H1 (cell line): ENCODE results near the gene MRPL19. TPM values are rescaled to one million over a fixed set of nuclear protein-coding genes. Genes with fewer than 3 reads are reported as not detected.

Experiments
- CTCF ChIA-PET: fragments of 300-600 bp; sonication (Branson Sonifier 250); formaldehyde crosslinking; loops from one replicate; lab custom pipeline; 2021; ENCODE audit not compliant: partially characterized antibody; lab: Charles Lee
- POLR2A ChIA-PET: fragments of 300-600 bp; sonication (Branson Sonifier 250); formaldehyde crosslinking; loops from one replicate; lab custom pipeline; 2021; ENCODE audit warnings: inconsistent platforms; ENCODE audit not compliant: partially characterized antibody; lab: Charles Lee
- DNase-seq, 2 experiments: peaks; one replicate each; pipeline versions ENCODE4 v3.0.0 to v3.0.0-alpha.2; 2010 to 2022; ENCODE audit warnings: low spot score in 2 of 2, low read depth in 1 of 2, mixed read lengths in 1 of 2
- FAIRE-seq: peaks from 2 replicates; lab custom pipeline; 2011; peaks lifted over from hg19 to GRCh38; lab: Jason Lieb, UNC
- H2AFZ ChIP-seq: 2 replicates; pipeline ENCODE4 v1.8.1; 2012; ENCODE audit warnings: low read length, inconsistent platforms
- H2AK5ac ChIP-seq: 2 replicates; pipeline ENCODE4 v1.6.1; 2013; ENCODE audit warnings: low read depth, low read length
- H2BK120ac ChIP-seq: replicated peaks from 2 replicates; pipeline ENCODE3; 2013; ENCODE audit warnings: low read depth, low read length, inconsistent platforms
- H2BK12ac ChIP-seq: 2 replicates; pipeline ENCODE4 v1.6.1; 2013; ENCODE audit warnings: low read depth, low read length
- H2BK15ac ChIP-seq: 2 replicates; pipeline ENCODE4 v1.6.1; 2013; ENCODE audit warnings: low read length
- H2BK20ac ChIP-seq: 2 replicates; pipeline ENCODE4 v1.6.1; 2013; ENCODE audit warnings: low read length
- H2BK5ac ChIP-seq: 2 replicates; pipeline ENCODE4 v1.6.1; 2013; ENCODE audit warnings: low read depth, low read length
- H3K14ac ChIP-seq: 2 replicates; pipeline ENCODE4 v1.6.1; 2013; ENCODE audit warnings: inconsistent platforms; ENCODE audit not compliant: insufficient read length
- H3K18ac ChIP-seq: 2 replicates; pipeline ENCODE4 v1.6.1; 2013; ENCODE audit warnings: low read length; ENCODE audit errors: extremely low read depth
- H3K23ac ChIP-seq: 2 replicates; pipeline ENCODE4 v1.6.1; 2013; ENCODE audit warnings: inconsistent platforms; ENCODE audit not compliant: insufficient read length
- H3K23me2 ChIP-seq: 2 replicates; pipeline ENCODE4 v1.6.1; 2013; ENCODE audit warnings: low read depth, low read length
- H3K27ac ChIP-seq: 2 replicates; pipeline ENCODE4 v1.6.1; 2011; ENCODE audit warnings: low read depth, low read length, inconsistent platforms
- H3K27me3 ChIP-seq, 4 experiments: replicated peaks in 1 of 4; 1 replicate in 1 of 4; 2 replicates in 3 of 4; pipeline versions ENCODE4 v1.6.1 to v1.8.1; 2011 to 2013; ENCODE audit warnings: low read length in 3 of 4, mild to moderate bottlenecking in 3 of 4, inconsistent platforms in 2 of 4, mixed read lengths in 2 of 4, moderate library complexity in 1 of 4; ENCODE audit not compliant: control insufficient read depth in 3 of 4, insufficient read depth in 3 of 4; ENCODE audit errors: extremely low read depth in 1 of 4
- H3K36me3 ChIP-seq, 4 experiments: 2 replicates each; pipeline versions ENCODE4 v1.6.1 to v1.8.1; 2011 to 2013; ENCODE audit warnings: mild to moderate bottlenecking in 4 of 4, low read length in 3 of 4, moderate library complexity in 2 of 4, control low read depth in 1 of 4, inconsistent platforms in 1 of 4; ENCODE audit not compliant: insufficient read depth in 4 of 4, control insufficient read depth in 2 of 4
- H3K4ac ChIP-seq: replicated peaks from 2 replicates; pipeline ENCODE3; 2013; ENCODE audit warnings: low read length, low read depth, mixed read lengths, inconsistent platforms; ENCODE audit not compliant: insufficient read length
- H3K4me1 ChIP-seq, 4 experiments: replicated peaks in 1 of 4; 1 replicate in 1 of 4; 2 replicates in 3 of 4; pipeline versions ENCODE4 v1.6.1 to v1.8.1; 2011 to 2013; ENCODE audit warnings: low read length in 3 of 4, inconsistent platforms in 2 of 4, mixed read lengths in 1 of 4; ENCODE audit not compliant: insufficient read depth in 4 of 4, control insufficient read depth in 3 of 4
- H3K4me2 ChIP-seq, 2 experiments: 2 replicates each; pipeline versions ENCODE4 v1.6.1 to v1.8.1; 2011 to 2013; ENCODE audit warnings: low read depth in 2 of 2, low read length in 2 of 2, control low read depth in 1 of 2, inconsistent platforms in 1 of 2, mild to moderate bottlenecking in 1 of 2; ENCODE audit not compliant: insufficient read depth in 1 of 2
- H3K4me3 ChIP-seq, 4 experiments: fragments of 200-600, 300-600 bp in 1 of 4; sonication (generic), shearing (Covaris generic), sonication (Bioruptor Twin) in 1 of 4; 2 replicates each; pipeline versions ENCODE4 v1.5.1 to v1.8.1; 2011 to 2016; ENCODE audit warnings: low read length in 4 of 4, low read depth in 3 of 4, control low read depth in 2 of 4, inconsistent platforms in 2 of 4, mild to moderate bottlenecking in 2 of 4, mixed read lengths in 1 of 4, moderate library complexity in 1 of 4; ENCODE audit not compliant: insufficient read depth in 2 of 4; ENCODE audit errors: extremely low read depth in 1 of 4
- H3K56ac ChIP-seq: replicated peaks from 2 replicates; pipeline ENCODE3; 2013; ENCODE audit warnings: low read depth, mild to moderate bottlenecking, mixed read lengths, low read length, inconsistent platforms; ENCODE audit not compliant: insufficient read length
- H3K79me1 ChIP-seq: 2 replicates; pipeline ENCODE4 v1.6.1; 2013; ENCODE audit warnings: low read depth, low read length, control low read depth
- H3K79me2 ChIP-seq, 2 experiments: 2 replicates each; pipeline versions ENCODE4 v1.6.1 to v1.8.1; 2012 to 2013; ENCODE audit warnings: low read length in 2 of 2, mild to moderate bottlenecking in 2 of 2, inconsistent platforms in 1 of 2; ENCODE audit not compliant: insufficient read depth in 2 of 2, control insufficient read depth in 1 of 2
- H3K9ac ChIP-seq, 4 experiments: replicated peaks in 1 of 4; 1 replicate in 1 of 4; 2 replicates in 3 of 4; pipeline versions ENCODE4 v1.6.1 to v1.8.1; 2011 to 2013; ENCODE audit warnings: low read depth in 3 of 4, low read length in 3 of 4, control low read depth in 2 of 4, mild to moderate bottlenecking in 2 of 4, moderate library complexity in 2 of 4, inconsistent platforms in 1 of 4; ENCODE audit errors: extremely low read depth in 1 of 4
- H3K9me3 ChIP-seq, 2 experiments: 2 replicates each; pipeline versions ENCODE4 v1.6.1 to v1.8.1; 2012 to 2013; ENCODE audit warnings: mild to moderate bottlenecking in 2 of 2, moderate library complexity in 2 of 2, control low read depth in 1 of 2, inconsistent platforms in 1 of 2, low read depth in 1 of 2, low read length in 1 of 2, mixed read lengths in 1 of 2; ENCODE audit not compliant: insufficient read depth in 2 of 2
- H4K20me1 ChIP-seq, 2 experiments: replicated peaks in 1 of 2; 2 replicates each; pipeline versions ENCODE3 to v1.8.1; 2011 to 2013; ENCODE audit warnings: inconsistent platforms in 2 of 2, low read length in 2 of 2, mild to moderate bottlenecking in 1 of 2; ENCODE audit not compliant: insufficient read depth in 2 of 2, control insufficient read depth in 1 of 2
- H4K5ac ChIP-seq: 2 replicates; pipeline ENCODE4 v1.6.1; 2013; ENCODE audit warnings: low read length, low read depth, mixed read lengths, inconsistent platforms; ENCODE audit not compliant: insufficient read length
- H4K8ac ChIP-seq: 2 replicates; pipeline ENCODE4 v1.8.0; 2013; ENCODE audit warnings: mild to moderate bottlenecking, moderate library complexity, low read length, inconsistent platforms; ENCODE audit not compliant: insufficient read depth; ENCODE audit errors: extremely low read depth
- H4K91ac ChIP-seq: replicated peaks from 2 replicates; pipeline ENCODE3; 2013; ENCODE audit warnings: low read length, mixed read lengths, inconsistent platforms; ENCODE audit not compliant: insufficient read length
- EP300 ChIP-seq, 2 experiments: IDR thresholded peaks; 1 replicate in 1 of 2; 2 replicates in 1 of 2; pipeline ENCODE4 v1.6.1; 2011 to 2012; ENCODE audit warnings: low read depth in 2 of 2, low read length in 2 of 2, mild to moderate bottlenecking in 2 of 2, borderline replicate concordance in 1 of 2, inconsistent platforms in 1 of 2, moderate library complexity in 1 of 2
- PHF8 ChIP-seq: fragments of 200-600 bp; sonication (generic); conservative IDR thresholded peaks from 2 replicates; pipeline ENCODE4 v1.7.1; 2012; ENCODE audit warnings: low read depth, mild to moderate bottlenecking, inconsistent platforms, low read length, moderate library complexity
- RFX5 ChIP-seq: IDR thresholded peaks from 2 replicates; pipeline ENCODE4 v1.6.1; 2011; ENCODE audit warnings: low read depth, low read length, improper control_type of control experiment, borderline replicate concordance
- SP1 ChIP-seq: IDR thresholded peaks from 2 replicates; pipeline ENCODE4 v1.6.1; 2011; ENCODE audit warnings: low read depth, low read length
- SP2 ChIP-seq: IDR thresholded peaks from 2 replicates; pipeline ENCODE4 v1.6.1; 2012; ENCODE audit warnings: mild to moderate bottlenecking, low read length, inconsistent platforms
- TCF12 ChIP-seq: IDR thresholded peaks from 2 replicates; pipeline ENCODE4 v1.6.1; 2011; ENCODE audit warnings: low read depth, mild to moderate bottlenecking, low read length
- WGBS, 2 experiments: shearing (Covaris generic) in 1 of 2; methylation state at CpG; one replicate each; pipeline versions ENCODE4 v1.1.6 to v1.1.7; 2013 to 2015; ENCODE audit warnings: low lambda C conversion rate in 2 of 2, mixed read lengths in 2 of 2, inconsistent platforms in 1 of 2, low coverage in 1 of 2, missing lambda C conversion rate in 1 of 2; ENCODE audit not compliant: insufficient replicate concordance in 2 of 2, insufficient coverage in 1 of 2, insufficient read length in 1 of 2; ENCODE audit errors: extremely low coverage in 1 of 2, missing lambda C conversion rate in 1 of 2; 5-methylcytosine and 5-hydroxymethylcytosine counted together
- polyA plus RNA-seq, 7 experiments: library from polyadenylated mRNA; depleted of rRNA in 3 of 7; stranded (reverse) in 5 of 7; unstranded in 2 of 7; fragments of >200 nt in 5 of 7; fragments of 200-250 nt in 2 of 7; gene quantifications; 1 replicate in 5 of 7; 2 replicates in 1 of 7; 4 replicates in 1 of 7; pipeline versions ENCODE4 v1.2.1 to v1.2.3, GENCODE V29; 2011 to 2013; ENCODE audit warnings: missing spikeins in 2 of 7, mixed read lengths in 2 of 7
- total RNA-seq: library from RNA; stranded (reverse); fragmentation: NEBNext Ultra II Directional; extraction: Animal tissue kit (Norgen Biotek cat#: 25700); gene quantifications from 2 replicates; pipeline ENCODE4 v1.2.1, GENCODE V29; 2021
- TF ChIP-seq, protein P1 (sequence below), 3 experiments: IDR thresholded peaks; 1 replicate in 2 of 3; 2 replicates in 1 of 3; pipeline versions ENCODE4 v1.5.1 to v1.6.1; 2011; ENCODE audit warnings: low read length in 3 of 3, mild to moderate bottlenecking in 3 of 3, inconsistent platforms in 2 of 3, low read depth in 1 of 3, moderate library complexity in 1 of 3; ENCODE audit not compliant: insufficient read depth in 1 of 3; ENCODE audit errors: control extremely low read depth in 1 of 3
- TF ChIP-seq, protein P2 (sequence below): IDR thresholded peaks from 2 replicates; pipeline ENCODE4 v1.6.1; 2012; ENCODE audit warnings: low read length, inconsistent platforms

MRPL19 gene
- total and polyA plus RNA-seq, 2 of the 8 experiments (the other 6 are each of a cell fraction or from before 2014, with no cell fraction given) = 18.1 to 75.2 TPM

DNA sequence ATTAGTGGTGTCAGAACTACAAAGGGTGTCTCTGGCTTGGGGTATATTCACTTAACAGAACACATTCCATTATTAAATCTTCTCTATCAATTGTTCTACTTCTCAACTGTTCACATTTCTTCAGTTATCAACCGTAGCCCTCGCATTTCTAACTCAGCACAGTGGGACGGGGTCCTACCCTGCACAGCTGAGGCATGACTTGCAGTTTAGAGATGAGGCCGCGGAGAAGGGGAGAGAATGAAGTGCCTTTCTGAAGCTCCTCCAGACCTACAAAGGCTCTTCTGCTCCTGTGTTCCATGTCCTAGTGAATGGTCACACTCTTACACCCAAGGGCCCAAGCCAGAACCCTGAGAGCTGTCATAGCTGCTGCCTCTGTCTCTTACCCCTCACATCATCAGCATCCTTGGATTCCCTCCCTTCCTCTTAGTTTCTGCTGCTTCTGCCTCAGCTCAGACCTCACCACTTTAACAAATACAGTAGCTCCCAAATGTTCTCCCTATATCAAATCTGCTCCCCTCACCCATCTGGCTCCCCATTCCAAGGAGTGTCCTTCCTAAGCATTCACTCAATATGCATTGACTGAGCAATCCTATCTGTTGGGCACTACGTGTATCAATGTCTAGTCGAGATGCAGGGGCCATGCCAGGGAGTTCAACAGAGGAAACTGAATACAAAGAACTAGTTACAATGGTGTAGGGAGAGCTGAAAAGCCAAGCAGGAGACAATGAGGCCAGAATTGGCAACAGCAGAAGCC lies 34.3 kb upstream of the MRPL19 start:
- no peaks in the 10 kb centered on the region for H4K20me1 ChIP-seq
- FAIRE-seq = no peak
- no peak overlapping the region for H2BK20ac ChIP-seq
- no peak overlapping the region for H2BK12ac ChIP-seq
- H2AFZ ChIP-seq = no peak overlapping the region
- H3K27me3 ChIP-seq = no peaks in the 10 kb centered on the region; a peak in 1 of 7 replicates
- ChIA-PET POLR2A (no interaction called here), CTCF (interaction anchor here (0.6 to 3.1 kb wide), 10 partner anchors 8 to 687 kb away, joined by 3 to 33 read pairs (median 4); no protein-coding TSS in a partner anchor)
- H3K14ac ChIP-seq = no peak overlapping the region
- H3K4me3 ChIP-seq = no peak overlapping the region
- 86% methylated on average over 7 of the region's 7 CpGs; no CpG with 5 or more reads in 1 of the 2 experiments for WGBS, 2 experiments
- no peaks in the 10 kb centered on the region for H3K79me2 ChIP-seq
- H3K27ac ChIP-seq = no peak overlapping the region
- H3K9ac ChIP-seq = no peak overlapping the region
- no peak overlapping the region for H3K18ac ChIP-seq
- H3K9me3 ChIP-seq = no peaks in the 10 kb centered on the region; a peak in 1 of 4 replicates
- H3K36me3 ChIP-seq = no peaks in the 10 kb centered on the region
- no peak overlapping the region for H2BK120ac ChIP-seq
- no peak overlapping the region for H2BK15ac ChIP-seq
- H3K23ac ChIP-seq = no peak overlapping the region
- no peak overlapping the region for H4K8ac ChIP-seq
- no peak overlapping the region for H3K56ac ChIP-seq
- H3K79me1 ChIP-seq = no peaks in the 10 kb centered on the region
- H3K4me1 ChIP-seq = peaks cover 0 to 4% (median 2%) of the 10 kb centered on the region in 4 experiments; a peak in 4 of 7 replicates
- no peak overlapping the region for H2BK5ac ChIP-seq
- H4K91ac ChIP-seq = no peak overlapping the region
- H2AK5ac ChIP-seq = no peak overlapping the region
- DNase-seq = no peak
- no peak overlapping the region for H4K5ac ChIP-seq
- H3K23me2 ChIP-seq = peaks cover 7% of the 10 kb centered on the region; the same call in 1 of the 2 replicates
- no peak overlapping the region for H3K4ac ChIP-seq
- no peak overlapping the region for H3K4me2 ChIP-seq
- TF ChIP-seq, protein P1, sequence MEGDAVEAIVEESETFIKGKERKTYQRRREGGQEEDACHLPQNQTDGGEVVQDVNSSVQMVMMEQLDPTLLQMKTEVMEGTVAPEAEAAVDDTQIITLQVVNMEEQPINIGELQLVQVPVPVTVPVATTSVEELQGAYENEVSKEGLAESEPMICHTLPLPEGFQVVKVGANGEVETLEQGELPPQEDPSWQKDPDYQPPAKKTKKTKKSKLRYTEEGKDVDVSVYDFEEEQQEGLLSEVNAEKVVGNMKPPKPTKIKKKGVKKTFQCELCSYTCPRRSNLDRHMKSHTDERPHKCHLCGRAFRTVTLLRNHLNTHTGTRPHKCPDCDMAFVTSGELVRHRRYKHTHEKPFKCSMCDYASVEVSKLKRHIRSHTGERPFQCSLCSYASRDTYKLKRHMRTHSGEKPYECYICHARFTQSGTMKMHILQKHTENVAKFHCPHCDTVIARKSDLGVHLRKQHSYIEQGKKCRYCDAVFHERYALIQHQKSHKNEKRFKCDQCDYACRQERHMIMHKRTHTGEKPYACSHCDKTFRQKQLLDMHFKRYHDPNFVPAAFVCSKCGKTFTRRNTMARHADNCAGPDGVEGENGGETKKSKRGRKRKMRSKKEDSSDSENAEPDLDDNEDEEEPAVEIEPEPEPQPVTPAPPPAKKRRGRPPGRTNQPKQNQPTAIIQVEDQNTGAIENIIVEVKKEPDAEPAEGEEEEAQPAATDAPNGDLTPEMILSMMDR (IDR thresholded peaks at IDR 0.05; ENCODE audit: control extremely low read depth in 1 of 3, insufficient read depth in 1 of 3, low read depth in 1 of 3, low read length in 3 of 3) = no peak
- TF ChIP-seq SP2 (no peak), SP1 (no peak), TCF12 (no peak), EP300 (IDR thresholded peaks at IDR 0.05; ENCODE audit: borderline replicate concordance in 1 of 2, low read depth in 2 of 2, low read length in 2 of 2) (no peak), PHF8 (no peak), RFX5 (no peak)
- TF ChIP-seq, protein P2, sequence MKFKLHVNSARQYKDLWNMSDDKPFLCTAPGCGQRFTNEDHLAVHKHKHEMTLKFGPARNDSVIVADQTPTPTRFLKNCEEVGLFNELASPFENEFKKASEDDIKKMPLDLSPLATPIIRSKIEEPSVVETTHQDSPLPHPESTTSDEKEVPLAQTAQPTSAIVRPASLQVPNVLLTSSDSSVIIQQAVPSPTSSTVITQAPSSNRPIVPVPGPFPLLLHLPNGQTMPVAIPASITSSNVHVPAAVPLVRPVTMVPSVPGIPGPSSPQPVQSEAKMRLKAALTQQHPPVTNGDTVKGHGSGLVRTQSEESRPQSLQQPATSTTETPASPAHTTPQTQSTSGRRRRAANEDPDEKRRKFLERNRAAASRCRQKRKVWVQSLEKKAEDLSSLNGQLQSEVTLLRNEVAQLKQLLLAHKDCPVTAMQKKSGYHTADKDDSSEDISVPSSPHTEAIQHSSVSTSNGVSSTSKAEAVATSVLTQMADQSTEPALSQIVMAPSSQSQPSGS = no peak
